Activated naive CD4-positive, alpha-beta T cell (primary cell): ENCODE results near the gene ZNF177.

Experiments used
- DNase-seq, 4 experiments: peaks; one replicate each; lab custom pipeline; 2025; lab: John Stamatoyannopoulos, UW

The ZNF177 gene

DNA sequence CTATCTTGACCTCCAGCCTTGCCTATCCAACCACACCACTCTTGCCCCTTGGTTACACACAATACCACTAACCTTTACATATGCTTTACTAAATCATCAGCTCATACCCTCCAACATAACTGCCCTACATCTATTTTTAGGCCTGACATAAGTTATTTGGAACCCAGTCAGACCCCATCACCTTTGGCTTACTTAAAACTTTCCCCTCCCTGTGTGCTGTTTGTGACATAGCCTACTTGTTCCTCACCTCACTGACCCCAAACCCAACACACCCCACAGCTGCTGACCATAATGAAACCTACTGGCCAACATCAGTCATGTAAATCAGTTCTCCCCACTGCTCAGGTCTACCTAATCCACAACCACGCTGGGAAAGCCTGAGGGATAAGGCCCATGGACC is 67.6 kb downstream of the ZNF177 start:
- DNase-seq, result no peak

DNA sequence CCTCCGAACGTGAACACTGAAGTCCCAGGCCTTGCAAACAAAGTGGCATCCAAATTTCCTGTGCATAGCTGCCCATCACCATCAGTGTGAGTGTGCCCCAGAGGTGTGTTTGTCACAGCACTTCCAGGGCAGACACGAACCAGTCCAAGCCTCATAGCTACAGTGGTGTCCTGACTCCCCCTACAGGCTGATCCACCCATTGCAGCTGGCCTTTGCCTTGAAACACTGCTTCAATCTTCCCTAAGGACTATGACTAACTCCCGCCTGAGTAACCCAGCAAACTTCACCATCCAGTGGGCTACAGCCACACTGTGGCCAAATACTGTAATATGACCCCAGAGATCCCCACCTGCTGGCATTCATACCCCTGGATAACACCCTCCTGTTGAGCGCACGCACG is 68.7 kb downstream of the ZNF177 start:
- no peak for DNase-seq
